ENCODE measurements around the gene MEI1. TPM values are rescaled to one million over a fixed set of nuclear protein-coding genes. Genes with fewer than 3 reads are reported as not detected.

Gene MEI1
- total and polyA plus RNA-seq, 9 of the 15 experiments (the other 6 are each of a cell fraction or from before 2014, with no cell fraction given), result 0.08 to 0.68 (median 0.18) TPM; not detected in 2

- Histone ChIP-seq H4K20me1 (replicated peaks; ENCODE audit: control insufficient read depth, insufficient read depth, low read length) (peaks cover 17% of the 10 kb centered on the region), H3K4me3 (peak overlapping the region; percentile 65), H3K9me1 (ENCODE audit: control insufficient read depth, insufficient read depth, low read length) (no peaks in the 10 kb centered on the region), H3K9ac (ENCODE audit: insufficient read depth in 1 of 2, low read depth in 2 of 2, low read length in 2 of 2) (peak overlapping the region; percentile 94 to 95), H3K27me3 (ENCODE audit: control insufficient read depth in 2 of 2, insufficient read depth in 2 of 2, low read length in 2 of 2) (no peaks in the 10 kb centered on the region), H3K79me2 (ENCODE audit: control insufficient read depth, insufficient read depth, low read length) (peaks cover 100% of the 10 kb centered on the region), H3K4me1 (replicated peaks in 1 of 2; ENCODE audit: control insufficient read depth in 2 of 2, insufficient read depth in 2 of 2, low read length in 2 of 2) (peaks cover 3 to 13% of the 10 kb centered on the region in 2 experiments; a peak in 2 of 5 replicates), H3K4me2 (ENCODE audit: insufficient read depth, low read length) (peak overlapping the region; percentile 96), H3K36me3 (ENCODE audit: control insufficient read depth, insufficient read depth, low read length) (peaks cover 34% of the 10 kb centered on the region), H3K9me3 (replicated peaks; ENCODE audit: control insufficient read depth, insufficient read depth, low read depth, low read length) (no peaks in the 10 kb centered on the region), H2AFZ (ENCODE audit: low read depth, low read length) (no peak overlapping the region), H3K27ac (ENCODE audit: extremely low read depth, low read depth, low read length) (peak overlapping the region; percentile 91; the same call in 2 of the 3 replicates)
- ATAC-seq (peak; percentile 7; the same call in 2 of the 3 replicates), FAIRE-seq (no peak), DNase-seq (ENCODE audit: extremely low read depth in 1 of 4, low spot score in 3 of 4) (no peak)
- CTCF ChIA-PET (ENCODE audit: low intra/inter-chr PET ratio), result no interaction called here
- no TSS peak for BruUV-seq (replicated peaks)
- TF ChIP-seq ETV5 (CRISPR knock-in tag; IDR thresholded peaks at IDR 0.05; ENCODE audit: low read depth) (no peak), ZNF644 (tag; IDR thresholded peaks at IDR 0.05; ENCODE audit: low read depth) (no peak), YBX1 (IDR thresholded peaks at IDR 0.05) (no peak), CTBP1 (IDR thresholded peaks at IDR 0.05; ENCODE audit: borderline replicate concordance) (no peak), ZNF518B (CRISPR knock-in tag; IDR thresholded peaks at IDR 0.05) (no peak), BHLHE40 (IDR thresholded peaks at IDR 0.05; ENCODE audit: low read length) (no peak), MITF (IDR thresholded peaks at IDR 0.05) (no peak), CBX1 (IDR thresholded peaks at IDR 0.05; ENCODE audit: low read depth) (no peak), CREB1 (IDR thresholded peaks at IDR 0.05) (no peak), CREB1 (CRISPR knock-in tag; IDR thresholded peaks at IDR 0.05) (no peak), TAF1 (IDR thresholded peaks at IDR 0.05; ENCODE audit: control insufficient read depth, extremely low read depth, insufficient read depth, low read length, severe bottlenecking) (no peak)
- 8% methylated on average over 7 of the region's 9 CpGs for WGBS (ENCODE audit: insufficient coverage, low coverage, missing lambda C conversion rate)
- intact Hi-C loops (cut with micrococcal nuclease), result no loop called here
- in situ Hi-C loops (cut with MboI), result no loop called here
- POLR2A ChIA-PET, result interaction anchor here (0.6 kb wide), 2 partner anchors 55 to 85 kb away, joined by 3 read pairs; no protein-coding TSS in a partner anchor
Observed at GRCh38 chr22:41683052-41683451, 16.3 kb upstream of the MEI1 start.

All from K562 (cell line).